NCI-H774 (cell line): ENCODE data around the gene OR52W1.

Source experiments
- DNase-seq: peaks from one replicate; lab custom pipeline; 2025; lab: John Stamatoyannopoulos, UW

OR52W1 gene, protein sequence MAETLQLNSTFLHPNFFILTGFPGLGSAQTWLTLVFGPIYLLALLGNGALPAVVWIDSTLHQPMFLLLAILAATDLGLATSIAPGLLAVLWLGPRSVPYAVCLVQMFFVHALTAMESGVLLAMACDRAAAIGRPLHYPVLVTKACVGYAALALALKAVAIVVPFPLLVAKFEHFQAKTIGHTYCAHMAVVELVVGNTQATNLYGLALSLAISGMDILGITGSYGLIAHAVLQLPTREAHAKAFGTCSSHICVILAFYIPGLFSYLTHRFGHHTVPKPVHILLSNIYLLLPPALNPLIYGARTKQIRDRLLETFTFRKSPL

DNA sequence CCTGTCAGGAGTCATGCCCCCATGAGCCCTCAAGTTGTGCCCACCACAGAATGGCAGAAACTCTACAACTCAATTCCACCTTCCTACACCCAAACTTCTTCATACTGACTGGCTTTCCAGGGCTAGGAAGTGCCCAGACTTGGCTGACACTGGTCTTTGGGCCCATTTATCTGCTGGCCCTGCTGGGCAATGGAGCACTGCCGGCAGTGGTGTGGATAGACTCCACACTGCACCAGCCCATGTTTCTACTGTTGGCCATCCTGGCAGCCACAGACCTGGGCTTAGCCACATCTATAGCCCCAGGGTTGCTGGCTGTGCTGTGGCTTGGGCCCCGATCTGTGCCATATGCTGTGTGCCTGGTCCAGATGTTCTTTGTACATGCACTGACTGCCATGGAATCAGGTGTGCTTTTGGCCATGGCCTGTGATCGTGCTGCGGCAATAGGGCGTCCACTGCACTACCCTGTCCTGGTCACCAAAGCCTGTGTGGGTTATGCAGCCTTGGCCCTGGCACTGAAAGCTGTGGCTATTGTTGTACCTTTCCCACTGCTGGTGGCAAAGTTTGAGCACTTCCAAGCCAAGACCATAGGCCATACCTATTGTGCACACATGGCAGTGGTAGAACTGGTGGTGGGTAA lies at the start of gene OR52W1:
TSS of gene OR52W1 (plus strand) at position 51 of the 637 bp plus-strand sequence. CDS start at position 51, 0 bp downstream.
- DNase-seq = no peak

DNA sequence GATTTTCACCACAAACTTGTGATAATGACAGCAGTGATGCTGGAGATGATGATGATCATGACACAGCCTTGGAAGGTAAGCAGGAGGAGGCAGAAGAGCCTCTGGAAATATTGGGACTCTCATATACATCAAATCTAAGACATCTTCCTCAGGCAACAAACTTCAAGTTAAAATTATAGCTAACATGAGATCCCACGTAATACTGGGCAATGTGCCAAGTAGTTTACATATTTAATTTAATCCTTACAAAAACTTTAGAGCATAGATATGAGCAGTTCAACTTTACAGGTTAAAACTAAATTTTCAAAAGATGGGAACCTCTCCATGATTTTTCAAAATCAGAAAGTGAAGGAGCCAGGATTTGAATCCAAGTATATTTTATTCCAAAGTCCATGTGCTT lies 47.9 kb upstream of the OR52W1 start:
- no peak for DNase-seq

DNA sequence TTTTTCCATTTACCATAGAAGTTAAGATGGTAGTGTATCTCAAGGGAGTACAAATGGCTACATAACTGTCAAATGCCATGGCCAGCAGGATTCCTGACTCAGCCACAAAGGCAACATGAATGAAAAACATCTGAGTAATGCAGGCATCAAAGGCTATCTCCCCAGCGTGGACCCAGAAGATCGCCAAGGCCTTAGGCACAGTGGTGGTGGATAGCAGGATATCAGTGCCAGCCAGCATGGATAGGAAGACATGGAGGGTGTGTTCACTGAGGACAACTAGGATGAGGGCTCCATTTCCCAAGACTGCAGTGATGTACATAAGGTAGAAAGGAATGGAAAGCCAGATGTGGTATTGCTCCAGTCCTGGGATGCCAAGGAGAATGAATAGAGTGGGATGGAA lies 46.9 kb upstream of the OR52W1 start:
- no peak for DNase-seq

DNA sequence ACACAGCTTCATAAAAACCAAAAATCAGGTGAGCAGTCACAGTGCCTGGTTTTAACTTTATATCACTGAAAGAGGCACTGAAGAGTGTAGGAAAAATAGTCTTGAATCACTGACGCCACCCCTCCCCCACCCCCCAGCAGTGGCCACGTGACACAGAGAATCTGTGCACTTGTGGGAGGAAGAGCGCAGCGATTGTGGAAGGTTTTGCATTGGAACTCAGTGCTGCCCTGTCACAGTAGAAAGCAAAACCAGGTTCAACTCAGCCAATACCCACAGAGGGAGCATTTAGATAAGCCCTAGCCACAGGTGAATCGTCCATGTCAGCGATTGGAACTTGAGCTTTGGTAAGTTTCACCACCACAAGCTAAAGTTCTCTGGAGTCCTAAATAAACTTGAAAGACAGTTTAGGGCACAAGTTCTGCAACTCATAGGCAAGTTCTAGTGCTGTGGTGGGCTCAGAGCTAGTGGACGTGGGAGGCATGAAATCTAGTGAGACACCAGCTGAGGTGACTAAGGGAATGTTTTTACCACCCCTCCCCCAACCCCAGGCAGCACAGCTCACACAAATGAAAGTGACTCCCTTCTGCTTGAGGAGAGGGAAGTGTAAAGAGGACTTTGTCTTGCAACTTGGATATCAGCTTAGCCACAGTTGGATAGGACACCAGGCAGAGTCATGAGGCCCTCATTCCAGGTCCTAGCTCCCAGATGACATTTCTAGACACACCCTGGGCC lies 42.2 kb upstream of the OR52W1 start:
- no peak for DNase-seq

DNA sequence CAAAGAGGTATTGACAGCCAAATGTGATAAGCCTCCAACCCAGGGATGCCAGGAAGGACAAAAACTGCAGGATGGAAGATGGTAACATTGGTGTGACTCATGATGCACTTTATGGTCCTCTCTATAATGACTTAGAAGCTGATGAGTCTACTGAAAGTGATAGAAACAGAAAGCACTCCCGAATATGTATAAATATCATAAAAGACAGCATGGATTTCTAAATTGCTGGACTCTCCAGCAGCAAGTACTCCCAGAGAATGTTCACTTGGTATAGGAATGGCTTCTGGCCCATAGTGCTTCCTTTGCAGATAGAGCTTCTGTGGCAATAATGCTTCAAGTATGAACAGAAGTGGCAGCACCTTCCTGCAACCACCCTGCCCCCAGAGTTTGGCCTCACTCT lies 28.8 kb upstream of the OR52W1 start, which contains the start of gene OR52B2:
TSS of gene OR52B2 (minus strand) at position 101 of the 400 bp plus-strand sequence. CDS start at position 101, 0 bp downstream.
- no peak for DNase-seq

DNA sequence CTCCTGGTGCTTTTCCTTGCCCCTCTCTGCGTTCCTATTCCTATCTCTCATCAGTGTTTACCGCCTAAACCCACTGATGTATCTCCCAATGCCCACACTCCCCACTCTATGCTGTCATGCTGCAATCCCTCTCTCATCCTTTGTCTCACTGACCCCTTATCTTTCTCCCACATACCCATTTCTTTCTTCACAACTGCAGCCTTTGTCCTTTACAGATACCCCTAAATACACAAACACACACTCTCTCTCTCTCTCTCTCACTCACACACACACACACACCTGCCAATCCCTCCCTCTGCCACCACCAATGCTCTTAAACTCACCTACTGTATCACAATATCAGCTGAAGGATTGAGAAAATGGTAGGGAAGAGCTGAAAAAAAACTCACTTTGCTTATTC lies 23.6 kb upstream of the OR52W1 start:
- DNase-seq = no peak

DNA sequence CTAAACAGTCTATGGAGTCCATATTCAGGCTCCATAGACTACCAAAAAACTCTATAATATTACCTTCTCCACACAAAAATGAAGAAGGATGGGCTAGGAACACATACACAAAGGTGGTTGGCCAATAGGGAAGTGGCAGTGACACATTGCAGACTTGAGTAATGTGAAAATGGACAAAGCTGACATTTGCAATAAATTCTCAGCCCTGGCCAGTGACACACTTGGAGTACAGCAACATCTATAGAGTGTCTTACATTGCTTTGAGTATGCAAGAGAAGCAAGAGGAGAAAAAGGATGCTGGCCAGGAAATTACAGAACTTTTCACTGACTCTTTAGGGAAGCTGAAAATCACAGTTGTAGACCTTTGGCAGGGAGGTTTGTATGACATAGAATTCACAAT lies 7.3 kb upstream of the OR52W1 start:
- DNase-seq = no peak

DNA sequence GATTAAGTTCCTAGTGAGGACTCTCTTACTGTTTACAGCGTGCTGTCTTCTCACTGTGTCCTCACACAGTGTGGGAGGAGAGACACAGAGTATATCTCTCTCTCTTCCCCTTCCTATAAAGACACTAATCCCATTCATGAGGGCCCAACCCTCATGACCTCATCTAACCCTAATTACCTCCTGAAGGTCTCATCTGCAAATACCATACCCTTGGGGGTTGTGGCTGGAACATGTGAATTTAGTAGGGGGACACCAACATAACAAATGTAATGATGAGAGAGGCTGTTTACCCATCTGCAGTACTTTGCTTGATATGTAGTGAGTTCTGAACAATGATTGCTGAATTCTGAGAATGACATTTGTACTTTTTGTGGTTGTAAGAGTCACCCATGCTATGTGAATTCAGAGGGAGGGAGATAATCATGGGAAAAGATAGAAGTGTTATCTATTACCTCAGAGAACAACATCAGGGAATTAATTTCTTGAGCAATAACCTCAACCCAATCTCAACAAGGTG lies 4.9 kb upstream of the OR52W1 start:
- no peak for DNase-seq

DNA sequence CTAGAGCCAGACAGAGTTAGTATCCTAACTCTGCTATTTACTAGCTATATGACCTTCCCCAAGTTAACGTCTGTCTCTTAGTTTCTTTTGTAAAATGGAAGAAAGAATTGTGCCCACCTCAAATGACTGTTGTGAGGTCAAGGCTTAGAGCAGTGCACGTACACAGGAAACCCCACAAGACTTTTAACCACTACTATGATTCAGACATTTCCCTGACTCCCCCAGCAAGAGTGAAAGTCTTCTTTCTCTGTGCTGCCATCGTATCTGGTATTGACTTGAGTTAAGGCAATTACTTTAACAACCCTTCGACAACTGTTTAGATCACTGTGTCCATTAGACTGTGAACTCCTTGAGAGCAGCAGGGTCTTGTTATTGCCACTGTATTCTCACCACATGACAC lies 2.6 kb upstream of the OR52W1 start:
- no peak for DNase-seq

DNA sequence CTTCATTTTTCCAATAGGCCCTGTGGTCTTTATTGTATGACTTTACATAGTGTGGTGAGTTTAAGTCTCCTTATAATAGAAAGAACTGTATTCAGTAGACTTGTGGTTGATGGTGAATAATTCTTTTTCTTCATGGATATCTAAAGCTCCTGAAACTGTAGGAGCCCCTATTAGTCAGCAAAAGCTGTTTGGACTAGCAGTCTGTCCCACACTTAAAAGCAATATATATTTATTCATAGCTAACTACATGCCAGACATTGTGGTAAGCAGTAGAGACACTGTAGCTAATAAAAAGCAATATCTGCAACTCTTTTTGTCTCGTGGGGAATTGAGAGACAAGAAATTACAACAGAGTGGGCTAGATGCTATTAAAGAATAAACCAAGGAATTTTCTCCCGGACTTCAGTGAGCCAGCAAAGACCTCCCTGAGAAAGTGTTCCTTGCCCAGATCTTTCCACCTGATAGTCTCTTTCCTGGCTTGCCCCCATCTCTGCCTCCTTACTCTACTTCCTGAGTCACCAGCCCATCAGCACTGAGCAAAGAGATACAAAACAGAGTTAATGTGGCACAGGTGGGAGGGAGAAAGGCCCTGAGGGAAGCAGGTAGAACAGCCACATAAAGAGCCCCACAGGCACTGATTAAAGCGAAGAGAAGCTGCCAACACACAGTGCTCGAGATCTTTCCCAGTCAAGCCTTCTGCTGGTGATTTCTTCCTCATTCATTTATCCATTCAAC lies 1.4 kb upstream of the OR52W1 start:
- DNase-seq = no peak

DNA sequence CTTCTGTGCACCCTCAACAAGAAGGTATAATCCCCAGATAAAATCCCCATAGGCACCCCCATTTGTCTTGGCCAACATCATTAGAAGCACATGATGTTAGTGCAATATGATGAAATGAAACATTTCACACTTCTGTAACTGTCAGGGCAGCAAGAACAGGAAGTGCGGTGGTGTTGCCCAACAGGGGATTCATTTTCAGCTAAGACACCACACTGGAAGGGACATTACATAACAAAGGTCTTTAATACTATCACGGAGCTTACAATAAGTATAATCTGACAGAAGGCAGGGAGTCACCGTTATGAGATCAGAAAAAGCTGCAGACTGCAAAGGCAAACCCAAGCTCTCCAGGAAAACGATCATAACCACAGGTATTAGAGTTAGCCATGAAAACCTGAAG lies 2.0 kb downstream of the OR52W1 start:
- DNase-seq = no peak

DNA sequence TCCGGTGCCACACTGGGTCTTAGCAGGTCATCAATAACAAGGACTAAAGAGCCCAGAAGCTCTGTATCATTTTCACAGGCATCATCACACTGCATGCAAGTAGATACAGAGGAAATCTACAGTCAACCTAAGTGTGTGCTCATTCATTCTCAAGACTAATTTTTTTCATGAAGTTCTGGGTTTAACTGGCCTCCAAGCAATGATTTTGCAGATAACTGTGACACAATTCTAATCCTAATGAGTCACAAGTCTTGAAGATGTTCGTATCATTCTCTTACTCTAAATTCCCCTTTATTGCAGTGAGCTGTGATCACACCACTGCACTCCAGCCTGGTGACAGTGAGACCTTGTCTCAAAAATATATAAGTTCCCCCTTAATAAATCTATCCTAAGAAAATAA lies 2.5 kb downstream of the OR52W1 start:
- no peak for DNase-seq

DNA sequence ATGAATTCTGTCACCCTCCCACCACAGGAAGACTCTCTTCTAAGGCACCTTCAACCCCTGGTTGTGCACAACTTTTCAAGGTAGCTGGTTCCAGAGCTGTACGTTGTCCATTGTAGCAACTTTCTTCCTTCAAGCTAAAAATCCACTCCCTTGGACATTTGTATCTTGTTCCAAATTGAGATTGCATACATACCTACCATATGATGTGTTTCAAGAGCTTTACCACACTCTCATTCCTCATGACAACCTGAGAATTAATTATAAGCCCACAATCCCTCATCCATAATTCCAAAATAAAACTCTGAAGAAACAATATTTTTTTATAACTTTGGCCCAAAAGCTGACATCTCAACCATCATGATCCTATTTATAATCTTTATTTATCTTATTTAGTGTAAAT lies 3.0 kb downstream of the OR52W1 start:
- DNase-seq = no peak

DNA sequence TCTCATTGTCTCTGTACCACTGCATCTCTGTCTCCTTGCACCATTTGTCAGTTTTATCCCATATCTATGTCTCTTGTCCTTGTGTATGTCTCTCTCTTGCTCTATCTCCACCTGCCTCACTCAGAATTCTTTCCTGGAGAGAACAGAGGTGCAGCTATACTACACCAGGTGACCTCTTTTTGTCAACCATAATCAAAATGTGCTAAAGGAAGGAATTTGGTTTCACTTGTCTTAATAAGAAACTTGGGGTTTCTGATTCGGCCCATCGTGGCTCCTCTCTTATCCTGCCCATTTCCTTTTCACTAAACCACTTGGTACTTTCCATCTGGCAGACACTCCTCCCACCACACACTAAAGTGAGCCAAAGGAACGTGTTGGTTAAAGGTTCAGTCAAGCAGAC lies 4.3 kb downstream of the OR52W1 start:
- DNase-seq = no peak

DNA sequence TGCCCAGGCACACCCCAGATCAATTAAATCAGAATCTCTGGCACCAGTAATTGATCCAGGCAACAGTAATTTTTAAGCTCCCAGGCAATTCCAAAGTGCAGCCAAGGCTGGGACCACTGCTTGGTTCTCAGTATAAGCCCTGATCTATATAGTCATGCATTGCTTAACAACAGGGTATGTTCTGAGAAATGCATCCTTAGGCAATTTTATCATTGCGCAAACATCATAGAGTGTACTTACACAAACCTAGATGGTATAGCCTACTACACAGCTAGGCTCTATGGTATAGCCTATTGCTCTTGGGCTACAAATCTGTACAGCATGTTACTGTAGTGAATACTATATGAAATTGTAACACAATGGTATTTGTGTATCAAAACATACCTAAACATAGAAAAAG lies 5.7 kb downstream of the OR52W1 start:
- no peak for DNase-seq

DNA sequence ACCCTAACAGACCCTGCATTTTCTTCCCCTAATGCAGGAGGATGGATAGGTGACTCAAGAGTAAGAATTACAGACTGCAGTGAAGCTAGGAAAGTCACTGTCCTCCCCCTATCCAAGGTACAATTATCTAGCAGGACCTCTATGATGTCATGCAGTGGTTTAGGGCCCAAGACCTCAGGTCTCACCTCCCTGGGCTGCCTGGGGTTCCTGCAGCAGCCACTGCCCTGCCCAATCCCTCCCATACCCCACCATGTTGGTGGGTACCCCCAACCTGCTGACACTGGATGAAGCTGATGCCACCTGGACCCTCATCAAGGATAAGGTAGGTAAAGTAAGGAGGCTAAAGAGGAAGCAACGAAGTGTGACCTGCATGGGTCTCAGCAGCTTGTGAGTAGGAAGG lies 6.3 kb downstream of the OR52W1 start, which contains the start of gene C11orf42:
TSS of gene C11orf42 (plus strand) at position 192 of the 400 bp plus-strand sequence. CDS start at position 251, 59 bp downstream.
- no peak for DNase-seq

DNA sequence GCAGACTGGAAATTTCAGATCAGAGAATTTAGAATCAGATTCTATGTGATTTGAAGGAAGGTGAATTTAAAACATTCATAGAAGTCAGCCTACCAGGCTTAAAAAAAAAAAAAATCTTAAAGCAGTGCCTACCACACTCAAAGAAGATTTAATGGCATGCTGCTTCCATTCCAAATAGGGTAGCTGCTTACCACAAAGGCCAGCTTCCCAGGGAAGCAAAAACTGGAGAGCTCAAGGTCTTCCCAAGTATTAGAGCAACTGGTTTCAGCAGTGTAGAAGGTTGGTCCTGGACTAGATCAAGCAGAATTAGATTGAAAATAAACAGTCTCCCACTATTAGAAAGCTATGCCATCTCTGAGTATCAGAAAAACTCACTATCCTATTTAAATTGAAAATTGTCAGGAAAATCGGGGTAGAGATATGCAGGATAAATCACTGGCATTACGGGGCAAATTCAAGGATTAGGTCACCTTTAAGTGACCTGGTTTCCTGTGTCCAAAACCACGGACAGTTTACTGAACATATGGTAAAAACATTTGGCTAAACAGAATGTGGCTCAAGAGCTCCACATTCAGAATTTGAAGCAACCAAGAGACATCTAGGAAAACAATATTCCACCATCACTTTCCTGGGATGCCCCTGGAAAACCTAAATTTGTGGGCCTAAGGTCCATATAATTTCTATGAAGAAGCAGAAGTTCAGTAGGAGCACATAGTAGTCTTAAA lies 7.6 kb downstream of the OR52W1 start:
- DNase-seq = no peak

DNA sequence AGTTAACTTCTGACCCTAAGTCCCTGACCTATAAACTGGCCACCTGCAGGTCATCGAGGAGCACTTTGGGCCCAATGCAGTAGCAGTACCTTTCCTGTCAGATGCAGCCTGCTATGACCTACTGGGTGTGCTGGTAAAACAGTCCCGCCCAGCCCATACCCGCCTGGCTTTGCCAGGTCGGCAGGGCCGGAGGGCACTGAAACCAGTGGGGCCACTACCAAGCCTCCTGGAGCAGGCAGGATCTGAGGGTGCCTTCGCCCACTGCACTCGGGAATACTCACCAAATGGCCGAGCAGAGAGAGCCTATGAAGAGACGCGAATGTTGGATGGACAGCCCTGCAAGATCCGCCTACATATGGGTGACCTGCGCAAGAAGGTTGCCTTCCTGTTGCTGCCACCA lies 10.8 kb downstream of the OR52W1 start:
- DNase-seq = no peak

DNA sequence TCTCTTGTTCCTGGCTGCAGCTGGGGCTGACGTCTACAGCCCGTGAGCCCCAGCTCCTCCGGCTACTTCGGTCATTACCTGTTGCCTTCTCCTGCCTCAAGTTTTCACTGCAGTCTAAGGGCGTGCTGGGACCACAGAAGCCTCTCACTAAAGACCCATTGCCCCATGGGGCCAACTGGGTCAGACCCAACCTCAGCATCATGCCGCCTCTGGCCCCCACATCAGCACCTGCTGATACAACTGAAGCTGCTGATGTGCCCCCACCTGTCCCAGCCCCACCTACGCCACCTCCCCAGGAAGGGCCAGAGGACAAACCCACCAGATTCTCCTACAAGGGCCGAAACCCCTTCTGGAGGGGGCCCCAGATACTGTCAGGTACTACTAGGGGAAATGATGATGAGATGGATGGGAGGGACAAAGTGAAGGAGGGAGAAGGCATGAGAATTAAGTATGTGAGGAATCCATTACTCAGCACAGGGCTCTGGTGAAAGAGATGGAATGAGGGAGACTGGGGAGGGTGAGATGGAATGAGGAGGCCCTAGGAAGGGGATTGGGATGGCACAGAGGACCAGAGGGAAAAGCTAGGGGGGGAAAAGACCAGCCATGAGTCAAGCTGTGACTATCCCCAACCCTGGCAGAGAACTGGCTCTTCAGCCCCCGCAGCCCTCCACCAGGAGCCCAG lies 11.4 kb downstream of the OR52W1 start:
- no peak for DNase-seq

DNA sequence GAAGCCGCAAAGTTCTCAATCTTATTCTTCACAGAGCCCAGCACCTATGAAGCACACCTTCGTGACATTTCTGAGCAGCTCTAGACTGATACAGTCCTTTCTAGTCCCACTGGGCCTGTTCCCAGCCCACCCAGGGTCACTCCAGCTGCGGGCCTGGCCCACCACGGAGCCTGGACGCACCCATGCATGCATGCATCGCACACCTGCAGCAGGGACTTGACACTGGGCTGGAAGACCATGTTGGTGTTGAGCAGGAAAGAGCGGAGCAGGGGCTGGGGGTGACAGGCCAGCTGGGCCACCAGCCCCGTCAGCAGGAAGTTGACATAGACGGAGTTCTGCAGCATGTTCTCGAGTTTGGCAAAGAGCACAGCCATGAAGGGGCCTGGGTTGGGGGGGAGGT lies 15.5 kb downstream of the OR52W1 start:
- DNase-seq = no peak

DNA sequence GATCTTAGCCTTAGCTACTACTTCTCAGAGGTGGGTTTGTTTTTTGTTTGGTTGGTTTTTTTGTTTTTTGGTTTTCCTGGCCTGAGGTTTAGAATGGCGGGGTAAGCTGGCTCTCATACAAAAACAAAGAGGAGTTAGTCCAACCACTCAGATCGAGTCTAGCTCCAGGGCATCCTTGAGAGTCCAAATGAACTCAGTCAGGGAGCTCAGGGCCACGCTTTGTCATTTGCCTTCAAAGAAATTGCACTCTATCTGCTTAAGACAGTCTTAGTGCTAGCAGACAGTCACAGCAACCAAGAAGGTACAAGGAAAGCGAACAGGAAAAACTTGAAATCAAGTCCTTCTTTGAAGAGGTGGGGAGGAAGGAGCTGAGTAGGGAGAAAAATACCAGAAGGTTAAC lies 17.5 kb downstream of the OR52W1 start:
- DNase-seq = no peak
